ENCODE measurements around the gene CYP2A6.

Gene CYP2A6

GRCh38 chr19:40803170-40803856 lies 46.9 kb downstream of the CYP2A6 start:
- DNase-seq (ENCODE audit: low read depth, low spot score): no peak

GRCh38 chr19:40802300-40803169 lies 47.7 kb downstream of the CYP2A6 start:
- no peak for DNase-seq (ENCODE audit: low read depth, low spot score)

GRCh38 chr19:40801426-40802299 lies 48.6 kb downstream of the CYP2A6 start:
- no peak for DNase-seq (ENCODE audit: low read depth, low spot score)

- no peak for DNase-seq (ENCODE audit: low read depth, low spot score)
Measured at GRCh38 chr19:40800997-40801377, 49.3 kb downstream of the CYP2A6 start.

GRCh38 chr19:40800339-40800996 lies 49.8 kb downstream of the CYP2A6 start:
- DNase-seq (ENCODE audit: low read depth, low spot score): no peak

DNA sequence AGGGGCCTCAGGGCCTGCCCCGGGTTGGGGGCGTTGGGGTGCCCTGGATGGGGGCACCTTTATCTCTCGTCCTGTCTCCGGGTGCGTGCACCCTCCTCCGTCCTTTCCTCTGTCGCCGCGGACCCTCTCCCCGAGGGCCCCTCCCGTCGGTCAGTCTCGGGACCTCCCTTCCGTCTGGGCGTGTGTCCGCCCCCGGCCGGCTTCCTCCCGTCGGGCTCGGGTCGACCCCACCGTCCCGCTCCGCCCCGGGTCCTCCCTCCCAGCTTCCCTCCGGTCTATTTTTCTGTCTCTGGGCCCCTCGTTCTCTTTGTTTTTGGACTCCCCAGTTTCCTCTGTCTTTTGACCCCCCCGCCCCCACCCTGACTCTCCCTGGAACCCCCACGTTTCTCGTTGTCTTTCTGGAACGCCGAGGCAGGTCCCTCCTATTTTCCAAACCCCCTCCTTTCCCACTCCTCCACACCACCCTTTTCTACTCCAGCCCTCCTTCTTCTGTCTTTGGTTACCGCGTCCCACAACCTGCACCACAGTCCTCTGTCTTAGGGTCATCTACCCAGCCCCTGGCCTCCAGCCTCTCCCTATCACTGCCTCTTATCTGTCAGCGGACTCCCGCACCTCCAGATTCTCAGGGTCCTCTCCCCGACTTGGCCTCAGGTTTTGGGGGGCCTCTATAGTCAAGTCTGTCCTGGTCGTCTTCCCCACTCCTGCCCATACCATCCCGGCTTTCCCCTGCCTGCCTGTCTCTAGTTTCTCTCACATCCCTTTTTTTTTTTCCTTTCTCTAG lies 50.5 kb downstream of the CYP2A6 start:
- peak; percentile 56 for DNase-seq (ENCODE audit: low read depth, low spot score)

GRCh38 chr19:40798683-40799557 lies 51.3 kb downstream of the CYP2A6 start, which contains the start of gene EGLN2:
TSS of gene EGLN2 (plus strand) at chr19:40799191. CDS start at chr19:40800573, 1,382 bp downstream.
- DNase-seq (ENCODE audit: low read depth, low spot score): peak; percentile 100

DNA sequence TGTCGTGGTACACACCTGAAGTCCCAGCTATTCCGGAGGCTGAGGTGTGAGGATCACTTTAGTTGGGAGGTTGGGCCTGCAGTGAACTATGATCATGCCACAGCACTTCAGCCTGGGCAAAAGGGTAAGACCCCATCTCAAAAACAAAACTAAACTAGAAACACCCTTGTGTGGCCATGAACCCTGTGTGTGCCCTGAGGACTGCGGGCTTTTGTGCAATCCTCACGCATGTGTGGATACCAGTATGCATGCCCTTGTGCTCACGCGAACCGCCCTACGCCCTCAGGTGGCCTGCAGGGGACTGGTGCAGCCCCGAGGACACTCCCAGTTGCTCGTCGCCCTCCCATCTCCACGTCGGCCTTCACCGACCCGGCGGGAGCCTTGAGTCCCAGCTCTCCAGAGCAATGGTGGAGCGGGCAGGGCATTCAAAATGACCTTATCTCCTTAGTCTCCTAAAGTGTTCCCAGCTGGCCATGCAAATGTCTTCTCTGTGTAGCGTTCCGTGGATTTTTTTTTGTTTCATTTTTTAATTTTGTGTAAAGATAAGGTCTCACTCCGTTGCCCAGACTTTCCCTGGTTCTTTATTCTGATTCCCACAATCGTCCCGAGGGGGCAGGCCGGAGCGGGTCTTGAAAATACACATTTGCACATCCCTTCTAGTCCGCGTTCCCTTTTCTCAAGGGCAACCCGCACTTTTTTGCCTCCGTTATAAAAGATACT lies 52.1 kb downstream of the CYP2A6 start:
- DNase-seq (ENCODE audit: low read depth, low spot score): peak; percentile 65

DNA sequence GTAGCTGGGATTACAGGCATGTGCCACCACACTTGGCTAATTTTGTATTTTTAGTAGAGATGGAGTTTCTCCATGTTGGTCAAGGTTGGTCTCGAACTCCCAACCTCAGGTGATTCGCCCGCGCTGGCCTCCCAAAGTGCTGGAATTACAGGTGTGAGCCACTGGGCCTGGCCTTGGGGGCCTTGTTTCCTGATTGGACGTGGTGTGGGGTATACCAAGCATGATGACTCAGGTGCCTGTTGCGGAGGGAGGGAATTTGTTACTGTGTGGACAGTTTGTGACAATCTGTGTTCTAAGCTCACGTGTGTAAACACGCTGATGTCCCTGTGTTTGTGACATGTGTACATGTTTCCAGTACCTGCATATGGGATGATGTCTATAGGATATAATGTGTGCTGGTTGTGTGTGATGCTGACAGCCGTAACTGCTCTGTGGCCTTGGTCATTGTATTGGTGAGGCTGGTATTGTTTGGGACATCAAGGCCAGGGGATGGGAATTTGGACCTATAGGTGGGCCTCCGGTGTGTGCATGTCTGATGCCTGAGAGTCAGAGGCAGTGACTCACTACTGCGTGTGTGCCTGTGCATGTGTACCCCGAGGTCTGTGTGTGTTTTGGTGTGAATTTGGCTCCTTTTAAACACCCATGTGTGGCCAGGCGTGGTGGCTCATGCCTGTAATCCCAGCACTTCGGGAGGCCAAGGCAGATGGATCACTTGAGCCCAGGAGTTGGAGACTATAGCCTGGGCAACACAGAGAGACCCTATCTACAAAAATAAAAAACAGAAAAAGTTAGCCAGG lies 52.9 kb downstream of the CYP2A6 start:
- DNase-seq (ENCODE audit: low read depth, low spot score): no peak

All from astrocyte of the hippocampus (primary cell).